Measurements from ENCODE around the gene TMEM143.

TMEM143 gene

DNA sequence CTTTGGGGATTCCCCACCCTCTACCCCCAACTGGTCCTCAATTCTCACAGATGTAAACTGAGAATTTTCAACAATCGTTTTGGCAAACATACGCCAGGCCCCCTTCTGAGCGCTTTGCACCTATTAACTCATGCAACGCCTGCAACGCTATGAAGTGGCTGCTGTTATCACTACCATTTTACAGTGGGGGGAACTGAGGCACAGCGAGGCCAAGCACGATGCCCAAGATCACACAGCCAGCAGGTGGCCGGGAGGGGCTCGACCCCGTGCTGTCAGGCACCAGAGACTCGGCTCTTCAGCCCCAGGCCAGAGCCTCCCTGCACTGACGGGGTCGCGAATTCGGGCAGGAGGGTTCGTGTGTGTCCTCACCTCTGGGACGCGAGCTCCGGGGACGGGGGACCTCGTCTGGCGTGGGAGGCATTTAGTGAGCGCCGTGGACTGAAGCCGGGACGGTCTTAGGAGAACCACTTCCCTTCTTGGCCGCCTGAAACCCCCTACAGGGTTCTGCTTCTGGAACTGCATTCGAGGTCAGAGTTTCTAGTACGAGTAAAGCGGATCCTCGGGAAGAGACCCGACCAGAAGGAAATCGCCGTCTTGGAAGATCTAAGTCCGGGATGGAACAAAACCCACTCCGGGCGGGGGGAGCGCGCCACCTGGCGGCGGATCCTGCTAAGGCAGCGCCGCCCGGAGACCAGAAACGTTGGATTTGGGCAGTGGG, 72.8 kb downstream of the TMEM143 start:
- DNase-seq, result peak; percentile 39

- peak; percentile 28 for DNase-seq
Measured at GRCh38 chr19:48290401-48290770, 73.4 kb downstream of the TMEM143 start.

- DNase-seq, result no peak
Measured at GRCh38 chr19:48287748-48288147, 76.0 kb downstream of the TMEM143 start.

DNA sequence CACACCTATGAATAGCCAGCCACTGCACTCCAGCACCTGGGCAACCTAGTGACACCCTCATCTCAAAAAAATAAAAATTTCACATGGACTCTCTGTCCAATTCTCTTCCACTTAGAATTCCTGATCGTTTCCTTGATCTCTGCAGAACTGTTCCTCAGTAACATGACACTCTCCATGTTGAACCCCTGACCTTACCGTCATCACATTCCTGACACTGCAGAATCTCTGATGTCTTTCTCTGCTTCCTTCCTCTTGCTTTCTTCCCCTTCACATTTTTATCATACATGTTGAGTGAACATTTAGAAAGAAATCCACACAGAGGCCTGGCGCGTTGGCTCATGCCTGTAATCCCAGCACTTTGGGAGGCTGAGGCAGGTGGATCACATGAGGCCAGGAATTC, 78.8 kb downstream of the TMEM143 start:
- DNase-seq, result no peak

GRCh38 chr19:48283908-48284307, 79.8 kb downstream of the TMEM143 start:
- peak; percentile 87 for DNase-seq
